Muscle layer of colon (tissue), 2 donors: ENCODE measurements around the gene ZNF740.
"Not testable (repeated sequence)": the region's sequence is repeated elsewhere in the genome, so short reads cannot be mapped to it uniquely, and the experiment has no call there.

Source experiments
- H3K27ac ChIP-seq: one replicate; pipeline ENCODE4 v1.7.0; 2013; ENCODE audit warnings: low read depth, mild to moderate bottlenecking, low read length, moderate library complexity
- H3K27me3 ChIP-seq, 2 donors: one replicate each; pipeline ENCODE4 v1.7.0; 2013; ENCODE audit warnings: low read length in 2 of 2, mild to moderate bottlenecking in 2 of 2; ENCODE audit not compliant: insufficient read depth in 2 of 2, control insufficient read depth in 1 of 2
- H3K36me3 ChIP-seq: one replicate; pipeline ENCODE4 v1.7.0; 2013; ENCODE audit warnings: mild to moderate bottlenecking, low read length; ENCODE audit not compliant: insufficient read depth
- H3K4me1 ChIP-seq: one replicate; pipeline ENCODE4 v1.7.0; 2013; ENCODE audit warnings: mild to moderate bottlenecking, low read length; ENCODE audit not compliant: insufficient read depth
- H3K4me3 ChIP-seq, 2 donors: one replicate each; pipeline ENCODE4 v1.7.0; 2013; ENCODE audit warnings: low read length in 2 of 2, low read depth in 1 of 2, mild to moderate bottlenecking in 1 of 2, moderate library complexity in 1 of 2
- H3K9ac ChIP-seq: one replicate; pipeline ENCODE4 v1.7.0; 2013; ENCODE audit warnings: low read length
- H3K9me3 ChIP-seq: one replicate; pipeline ENCODE4 v1.7.0; 2013; ENCODE audit warnings: mild to moderate bottlenecking, low read length
- donor health status: abdominal sarcoma.
- donor health status: Adenocarcinoma of cecum.

Gene ZNF740

DNA sequence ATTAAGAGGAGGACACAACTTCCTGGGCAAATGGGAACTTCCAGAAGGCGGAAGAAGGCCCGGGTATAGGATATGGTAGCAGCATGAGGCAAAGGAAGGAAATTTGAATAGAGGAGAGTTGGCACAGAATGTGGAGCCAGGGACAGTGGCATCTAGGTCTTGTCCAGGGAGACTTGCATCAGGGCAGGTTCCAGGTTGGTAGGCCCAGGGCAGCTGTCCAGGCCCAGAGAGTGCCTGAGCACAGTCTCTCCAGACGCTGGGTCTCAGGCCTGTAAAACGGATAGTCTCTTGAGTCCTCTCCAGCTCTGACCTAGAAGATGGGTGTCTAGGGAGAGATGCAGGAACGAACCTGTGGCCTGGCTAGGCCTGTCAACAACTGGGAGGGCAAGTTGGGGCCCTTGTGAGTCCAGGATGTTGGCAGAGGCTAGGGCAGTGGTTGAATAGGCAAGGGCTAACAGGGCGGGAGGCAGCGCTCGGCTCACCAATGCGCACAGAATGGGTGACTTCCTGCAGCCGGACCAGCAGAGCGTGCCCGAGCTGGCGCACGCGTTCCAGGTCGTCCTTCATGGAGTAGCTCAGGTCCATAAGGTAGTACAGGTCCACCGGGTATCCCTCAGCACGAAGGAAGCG is 16.6 kb downstream of the ZNF740 start:
- H3K4me1 ChIP-seq: peaks cover 5% of the 10 kb centered on the region
- H3K27me3 ChIP-seq: no peaks in the 10 kb centered on the region
- H3K9ac ChIP-seq: no peak overlapping the region
- H3K36me3 ChIP-seq: no peaks in the 10 kb centered on the region
- no peaks in the 10 kb centered on the region for H3K9me3 ChIP-seq
- no peak overlapping the region for H3K27ac ChIP-seq
- peak overlapping the region in 1 of 2 donors; percentile 47 for H3K4me3 ChIP-seq

DNA sequence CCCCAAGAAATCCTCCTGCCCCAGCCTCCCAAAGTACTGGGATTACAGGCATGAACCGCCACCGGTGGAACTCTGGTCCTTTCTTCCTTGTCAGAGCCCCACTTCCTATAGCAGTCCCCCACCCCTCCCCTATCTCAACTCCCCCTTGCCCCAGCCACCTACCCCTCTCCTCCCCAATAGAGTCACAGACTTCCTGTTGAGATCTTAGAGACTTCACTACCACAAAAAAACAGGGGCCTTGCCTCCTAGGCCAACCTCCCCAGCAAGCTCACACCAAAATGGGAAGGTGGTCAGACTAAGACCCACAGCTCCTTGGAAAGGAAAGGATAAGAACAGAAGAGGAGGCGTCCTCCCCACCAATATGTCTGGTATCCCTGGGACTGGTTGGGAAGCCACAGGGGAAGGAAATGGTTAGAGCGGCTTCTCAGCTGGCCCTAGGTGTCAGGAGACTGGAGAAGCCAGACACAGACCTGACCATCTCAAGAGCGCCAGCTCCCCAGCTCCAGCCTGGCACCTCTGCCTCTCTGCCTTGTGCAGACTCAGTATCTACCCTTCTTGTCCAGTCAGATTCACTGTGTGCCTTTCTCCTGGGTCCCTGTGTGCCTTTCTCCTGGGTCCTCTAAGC is 18.1 kb downstream of the ZNF740 start:
- Histone ChIP-seq H3K9ac (no peak overlapping the region), H3K27ac (no peak overlapping the region), H3K36me3 (no peaks in the 10 kb centered on the region), H3K4me1 (peaks cover 5% of the 10 kb centered on the region), H3K9me3 (no peaks in the 10 kb centered on the region), H3K27me3 (no peaks in the 10 kb centered on the region), H3K4me3 (no peak overlapping the region)

DNA sequence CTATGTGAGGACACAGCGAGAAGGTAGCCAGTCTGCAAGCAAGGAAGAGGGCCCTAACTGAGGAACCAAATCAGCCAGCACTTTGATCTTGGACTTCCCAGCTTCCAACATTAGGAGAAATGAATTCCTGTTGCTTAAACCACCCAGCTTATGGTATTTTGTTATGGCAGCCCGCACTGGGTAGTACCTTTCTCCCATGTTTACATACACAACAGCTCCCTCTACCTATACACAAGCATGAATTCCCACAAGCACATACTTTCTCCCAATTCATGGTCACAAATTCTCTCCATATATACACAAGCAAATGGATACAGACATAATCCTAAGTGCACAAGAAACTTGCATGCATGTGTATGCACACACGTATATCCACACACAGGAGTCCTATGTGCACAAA is 19.2 kb downstream of the ZNF740 start:
- Histone ChIP-seq H3K36me3 (no peaks in the 10 kb centered on the region), H3K4me1 (peaks cover 5% of the 10 kb centered on the region), H3K9me3 (no peaks in the 10 kb centered on the region), H3K27ac (no peak overlapping the region), H3K9ac (no peak overlapping the region), H3K4me3 (no peak overlapping the region), H3K27me3 (no peaks in the 10 kb centered on the region)

DNA sequence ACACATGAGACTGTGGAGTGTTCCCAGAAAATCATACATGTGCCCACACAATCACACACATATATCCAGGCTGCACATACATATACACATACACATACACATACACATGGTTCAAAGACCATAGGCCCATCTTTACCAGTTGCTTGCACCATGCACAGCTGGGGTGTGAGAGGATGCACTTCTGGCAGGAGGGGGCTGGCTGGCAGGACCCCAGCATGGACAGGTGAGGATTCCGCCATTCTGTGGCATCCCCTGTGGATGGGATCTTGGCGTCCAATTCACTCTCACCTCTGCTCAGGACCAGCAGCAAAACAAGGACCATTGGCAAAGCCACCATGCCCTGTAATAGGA is 19.6 kb downstream of the ZNF740 start:
- no peaks in the 10 kb centered on the region for H3K27me3 ChIP-seq
- H3K4me3 ChIP-seq: no peak overlapping the region
- no peaks in the 10 kb centered on the region for H3K9me3 ChIP-seq
- H3K4me1 ChIP-seq: peaks cover 5% of the 10 kb centered on the region
- H3K36me3 ChIP-seq: no peaks in the 10 kb centered on the region
- H3K27ac ChIP-seq: no peak overlapping the region
- no peak overlapping the region for H3K9ac ChIP-seq

DNA sequence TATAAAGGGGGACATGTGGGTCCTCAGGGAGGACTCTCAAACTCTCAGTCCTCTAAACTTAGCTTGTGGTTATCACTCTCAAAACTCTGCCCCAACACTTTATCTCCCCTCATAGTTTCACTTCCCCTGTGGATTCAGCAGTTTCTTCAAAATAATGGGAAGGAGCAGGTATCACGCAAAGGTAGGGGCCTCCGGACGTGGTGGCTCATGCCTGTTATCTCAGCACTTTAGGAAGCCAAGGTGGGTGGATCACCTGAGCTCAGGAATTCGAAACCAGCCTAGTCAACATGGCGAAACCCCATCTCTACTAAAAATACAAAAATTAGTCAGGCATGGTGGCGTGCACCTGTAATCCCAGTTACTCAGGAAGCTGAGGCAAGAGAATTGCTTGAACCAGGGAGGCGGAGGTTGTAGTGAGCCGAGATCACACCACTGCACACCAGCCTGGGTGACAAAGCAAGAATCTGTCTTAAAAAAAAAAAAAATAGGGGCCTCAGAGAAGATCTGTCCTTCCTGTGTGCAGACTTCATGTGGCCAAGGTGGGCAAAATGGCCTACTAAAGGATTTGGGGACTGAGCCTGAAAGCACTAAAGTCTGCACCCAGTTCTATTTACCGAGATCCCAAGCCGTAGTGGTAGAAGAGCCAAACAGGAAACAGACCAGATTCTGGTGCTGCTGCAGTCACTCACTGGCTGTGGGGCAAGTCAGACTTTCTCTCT is 20.1 kb downstream of the ZNF740 start:
- Histone ChIP-seq H3K9ac (no peak overlapping the region), H3K9me3 (no peaks in the 10 kb centered on the region), H3K27me3 (no peaks in the 10 kb centered on the region), H3K4me1 (peaks cover 5% of the 10 kb centered on the region), H3K4me3 (no peak overlapping the region), H3K36me3 (no peaks in the 10 kb centered on the region), H3K27ac (no peak overlapping the region)

DNA sequence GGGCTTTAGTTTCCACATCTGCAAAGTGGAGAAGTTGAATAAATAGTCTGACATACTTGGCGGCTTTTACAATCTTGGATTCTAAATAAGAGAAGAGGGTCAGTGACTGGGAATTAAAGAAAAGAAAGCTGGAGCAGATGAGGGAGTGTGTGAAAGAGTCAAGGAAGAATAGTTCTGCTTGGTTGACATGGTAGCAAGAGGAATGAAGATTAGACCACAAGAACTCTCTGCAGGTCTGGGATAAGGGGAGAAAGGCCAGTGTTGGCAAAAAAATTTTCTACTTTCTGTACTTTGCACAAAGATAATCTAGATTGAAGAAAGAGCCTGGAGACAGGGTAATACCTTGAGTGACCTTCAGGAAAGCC is 20.6 kb downstream of the ZNF740 start:
- peaks cover 5% of the 10 kb centered on the region for H3K4me1 ChIP-seq
- H3K27ac ChIP-seq: no peak overlapping the region
- no peaks in the 10 kb centered on the region for H3K36me3 ChIP-seq
- no peaks in the 10 kb centered on the region for H3K27me3 ChIP-seq
- H3K9ac ChIP-seq: no peak overlapping the region
- H3K4me3 ChIP-seq: no peak overlapping the region
- H3K9me3 ChIP-seq: no peaks in the 10 kb centered on the region

DNA sequence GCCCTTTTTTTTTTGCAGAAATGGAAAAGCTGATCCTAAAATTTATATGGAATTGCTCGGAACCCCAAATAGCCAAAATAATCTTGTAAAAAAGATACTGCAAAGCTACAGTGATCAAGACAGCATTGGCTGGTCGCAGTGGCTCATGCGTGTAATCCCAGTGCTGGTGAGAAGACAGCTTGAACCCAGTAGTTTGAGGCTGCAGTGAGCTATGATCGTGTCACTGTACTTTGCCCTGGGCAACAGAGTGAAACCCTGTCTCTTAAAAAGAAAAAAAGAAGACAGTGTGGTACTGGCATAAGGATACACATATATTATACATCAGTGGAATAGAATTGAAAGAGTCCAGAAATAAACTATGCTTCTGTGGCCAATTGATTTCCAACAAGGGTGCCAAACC is 21.1 kb downstream of the ZNF740 start:
- H3K9ac ChIP-seq: no peak overlapping the region
- H3K27me3 ChIP-seq: no peaks in the 10 kb centered on the region
- no peak overlapping the region for H3K27ac ChIP-seq
- peaks cover 5% of the 10 kb centered on the region for H3K4me1 ChIP-seq
- no peaks in the 10 kb centered on the region for H3K9me3 ChIP-seq
- no peaks in the 10 kb centered on the region for H3K36me3 ChIP-seq
- H3K4me3 ChIP-seq: no peak overlapping the region

DNA sequence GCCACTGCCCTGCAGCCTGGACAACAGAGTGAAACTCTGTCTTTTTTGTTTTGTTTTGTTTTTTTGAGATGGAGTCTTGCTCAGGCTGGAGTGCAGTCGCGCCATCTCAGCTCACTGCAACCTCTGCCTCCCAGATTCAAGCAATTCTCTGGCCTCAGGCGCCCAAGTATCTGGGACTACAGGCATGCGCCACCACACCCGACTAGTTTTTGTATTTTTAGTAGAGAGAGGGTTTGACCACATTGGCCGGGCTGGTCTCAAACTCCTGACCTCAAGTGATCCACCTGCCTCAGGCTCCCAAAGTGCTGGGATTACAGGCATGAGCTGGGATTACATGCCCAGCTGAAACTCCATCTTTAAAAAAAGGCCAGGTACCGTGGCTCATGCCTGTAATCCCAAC is 21.8 kb downstream of the ZNF740 start:
- H3K9ac ChIP-seq, H3K36me3 ChIP-seq, H3K27me3 ChIP-seq, H3K27ac ChIP-seq, H3K4me1 ChIP-seq, H3K9me3 ChIP-seq, H3K4me3 ChIP-seq: not testable (repeated sequence)

DNA sequence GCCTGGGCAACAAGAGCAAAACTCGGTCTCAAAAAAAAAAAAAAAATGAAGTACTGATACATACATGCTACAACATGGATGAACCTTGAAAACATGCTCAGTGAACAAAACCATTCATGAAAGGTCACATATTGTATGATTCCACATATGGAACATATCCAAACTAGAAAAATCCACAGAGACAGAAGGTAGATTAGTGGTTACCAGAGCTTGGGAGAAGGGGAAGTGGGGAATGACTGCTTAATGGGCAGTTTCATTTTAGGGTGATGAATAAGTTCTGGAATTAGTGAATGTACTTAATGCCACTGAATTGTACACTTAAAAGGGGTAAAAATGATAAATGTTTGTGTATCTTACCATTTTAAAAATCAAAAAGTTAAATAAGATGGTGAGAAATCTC is 23.8 kb downstream of the ZNF740 start:
- H3K9me3 ChIP-seq: no peaks in the 10 kb centered on the region
- no peaks in the 10 kb centered on the region for H3K27me3 ChIP-seq
- H3K4me3 ChIP-seq: no peak overlapping the region
- H3K9ac ChIP-seq: no peak overlapping the region
- no peaks in the 10 kb centered on the region for H3K36me3 ChIP-seq
- peaks cover 15% of the 10 kb centered on the region for H3K4me1 ChIP-seq
- no peak overlapping the region for H3K27ac ChIP-seq

DNA sequence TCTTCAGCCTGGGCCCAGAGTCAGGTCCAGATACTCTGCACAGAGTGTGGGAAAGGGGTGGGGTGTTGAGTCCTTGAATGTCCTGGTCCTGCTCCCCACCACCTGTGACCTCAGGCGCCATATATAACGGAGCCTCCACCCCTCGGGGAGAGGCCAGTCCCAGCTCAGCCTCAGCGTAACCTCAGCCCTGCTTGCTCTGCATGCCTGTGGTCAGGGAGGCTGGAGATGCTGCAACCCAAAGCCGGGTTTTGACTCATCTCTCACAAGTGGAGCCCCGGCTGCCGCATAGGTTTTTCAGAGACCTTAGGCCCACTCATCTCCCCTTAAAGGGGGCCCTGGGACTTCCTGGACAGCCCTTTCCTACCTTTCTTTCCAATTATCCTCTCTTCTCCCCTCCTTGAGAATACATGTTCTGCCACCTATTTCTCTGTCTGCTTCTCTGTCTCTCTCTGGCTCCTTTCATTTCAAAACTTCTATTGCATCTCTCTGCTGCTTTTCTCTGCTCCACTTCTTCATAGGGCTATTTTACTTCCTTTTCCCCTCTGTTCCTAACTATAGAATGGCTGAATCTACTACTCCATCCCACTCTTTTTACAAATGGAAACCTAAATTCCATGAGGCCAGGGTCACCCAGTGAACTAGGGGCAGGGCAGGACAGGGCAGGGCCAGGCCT is 25.4 kb downstream of the ZNF740 start:
- Histone ChIP-seq H3K9me3 (no peaks in the 10 kb centered on the region), H3K4me3 (no peak overlapping the region), H3K4me1 (peaks cover 16% of the 10 kb centered on the region), H3K36me3 (peaks cover 7% of the 10 kb centered on the region), H3K9ac (no peak overlapping the region), H3K27me3 (no peaks in the 10 kb centered on the region), H3K27ac (no peak overlapping the region)

DNA sequence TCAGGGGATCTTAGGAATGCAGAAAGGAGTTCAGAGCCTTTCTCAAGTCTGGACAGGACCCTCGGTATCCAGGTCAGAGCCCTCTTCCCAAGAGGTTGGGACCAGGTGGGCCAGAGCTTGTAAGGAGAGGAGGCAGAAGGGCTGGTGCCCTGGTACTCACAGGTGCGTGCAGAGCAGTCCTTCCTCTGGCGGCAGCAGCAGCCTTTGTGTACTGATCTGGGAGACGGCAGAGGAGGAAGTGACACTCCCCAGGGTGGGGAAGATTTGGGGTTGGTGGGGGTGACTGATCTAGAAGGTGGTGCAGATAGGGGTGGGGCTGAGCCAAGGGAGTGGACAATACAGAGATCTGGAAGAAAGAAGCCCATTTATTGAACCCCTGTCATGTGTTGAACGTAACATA is 26.5 kb downstream of the ZNF740 start, which contains the start of gene ITGB7:
ITGB7 (minus strand) TSS at position 210 of the 400 bp plus-strand sequence. CDS start 6,808 bp downstream, outside the sequence.
- H3K27me3 ChIP-seq: no peaks in the 10 kb centered on the region
- H3K9me3 ChIP-seq: no peaks in the 10 kb centered on the region
- peak within 1 kb of the TSS; percentile 19 for H3K27ac ChIP-seq
- peaks cover 16% of the 10 kb centered on the region for H3K4me1 ChIP-seq
- H3K36me3 ChIP-seq: peaks cover 19% of the 10 kb centered on the region
- no peak within 1 kb of the TSS for H3K9ac ChIP-seq
- H3K4me3 ChIP-seq: no peak within 1 kb of the TSS
